ENCODE data around the gene NTN1.

The NTN1 gene

DNA sequence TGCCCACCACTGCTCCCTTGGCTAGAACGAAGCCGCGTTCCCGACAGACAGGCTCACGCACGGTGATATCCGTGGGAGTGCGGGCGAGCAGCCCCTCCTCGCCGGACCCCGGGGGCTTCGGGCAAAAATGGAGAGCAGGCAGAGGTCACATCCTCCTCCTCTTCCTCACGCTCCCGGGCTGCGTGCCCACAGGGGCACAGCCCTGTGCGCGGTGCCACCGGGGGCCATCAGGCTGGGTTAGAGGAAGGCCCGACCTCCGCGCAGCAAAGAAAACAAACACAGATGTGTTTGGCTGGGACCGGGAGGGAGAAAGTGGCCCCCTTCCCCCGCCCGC lies 519 bp upstream of the NTN1 start (continued):
- peak; percentile 91; the same call in 1 of the 2 replicates for TF ChIP-seq ZBTB8A (tag by site-specific recombination; IDR thresholded peaks at IDR 0.05)
- no peak for TF ChIP-seq ZBTB48 (tag by site-specific recombination; IDR thresholded peaks at IDR 0.05)
- no peak for TF ChIP-seq ZNF16 (tag by site-specific recombination; IDR thresholded peaks at IDR 0.05; ENCODE audit: low read depth)
- TF ChIP-seq, protein P1, sequence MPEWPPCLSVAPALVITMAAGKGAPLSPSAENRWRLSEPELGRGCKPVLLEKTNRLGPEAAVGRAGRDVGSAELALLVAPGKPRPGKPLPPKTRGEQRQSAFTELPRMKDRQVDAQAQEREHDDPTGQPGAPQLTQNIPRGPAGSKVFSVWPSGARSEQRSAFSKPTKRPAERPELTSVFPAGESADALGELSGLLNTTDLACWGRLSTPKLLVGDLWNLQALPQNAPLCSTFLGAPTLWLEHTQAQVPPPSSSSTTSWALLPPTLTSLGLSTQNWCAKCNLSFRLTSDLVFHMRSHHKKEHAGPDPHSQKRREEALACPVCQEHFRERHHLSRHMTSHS (tag by site-specific recombination; IDR thresholded peaks at IDR 0.05) = no peak
- TF ChIP-seq ZNF768 (tag by site-specific recombination; IDR thresholded peaks at IDR 0.05) = no peak
- no peak for TF ChIP-seq KLF1 (tag by site-specific recombination; IDR thresholded peaks at IDR 0.05)
- no peak for TF ChIP-seq ZNF747 (tag by site-specific recombination; IDR thresholded peaks at IDR 0.05)
- TF ChIP-seq BCL11A (tag by site-specific recombination; IDR thresholded peaks at IDR 0.05; ENCODE audit: low read depth) = no peak
- no peak for TF ChIP-seq ZNF324 (tag by site-specific recombination; IDR thresholded peaks at IDR 0.05)
- TF ChIP-seq ZNF433 (tag by site-specific recombination; IDR thresholded peaks at IDR 0.05; ENCODE audit: low read depth) = no peak
- TF ChIP-seq IKZF3 (tag by site-specific recombination; IDR thresholded peaks at IDR 0.05) = 0 out of 2 replicates have a peak, but pooled peaks have one; percentile 21
- no peak for TF ChIP-seq ZSCAN23 (tag by site-specific recombination; IDR thresholded peaks at IDR 0.05)
- TF ChIP-seq SETDB1 (IDR thresholded peaks at IDR 0.05; ENCODE audit: insufficient read length, low read length) = no peak
- TF ChIP-seq ZNF133 (tag by site-specific recombination; IDR thresholded peaks at IDR 0.05) = no peak
- TF ChIP-seq, protein P2, sequence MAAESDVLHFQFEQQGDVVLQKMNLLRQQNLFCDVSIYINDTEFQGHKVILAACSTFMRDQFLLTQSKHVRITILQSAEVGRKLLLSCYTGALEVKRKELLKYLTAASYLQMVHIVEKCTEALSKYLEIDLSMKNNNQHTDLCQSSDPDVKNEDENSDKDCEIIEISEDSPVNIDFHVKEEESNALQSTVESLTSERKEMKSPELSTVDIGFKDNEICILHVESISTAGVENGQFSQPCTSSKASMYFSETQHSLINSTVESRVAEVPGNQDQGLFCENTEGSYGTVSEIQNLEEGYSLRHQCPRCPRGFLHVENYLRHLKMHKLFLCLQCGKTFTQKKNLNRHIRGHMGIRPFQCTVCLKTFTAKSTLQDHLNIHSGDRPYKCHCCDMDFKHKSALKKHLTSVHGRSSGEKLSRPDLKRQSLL (tag by site-specific recombination; IDR thresholded peaks at IDR 0.05) = no peak
- peak; percentile 94 for TF ChIP-seq ZNF335 (tag by site-specific recombination; conservative IDR thresholded peaks at IDR 0.05)
- TF ChIP-seq SP2 (tag by site-specific recombination; IDR thresholded peaks at IDR 0.05) = no peak
- no peak for TF ChIP-seq ZNF560 (tag by site-specific recombination; IDR thresholded peaks at IDR 0.05; ENCODE audit: borderline replicate concordance)
- TF ChIP-seq ZNF19 (tag by site-specific recombination; IDR thresholded peaks at IDR 0.05; ENCODE audit: low read depth) = no peak
- no peak for TF ChIP-seq TCF7L2 (IDR thresholded peaks at IDR 0.05; ENCODE audit: borderline replicate concordance, low read depth, low read length)
- no peak for TF ChIP-seq ZNF138 (tag by site-specific recombination; IDR thresholded peaks at IDR 0.05; ENCODE audit: borderline replicate concordance)
- no peak for TF ChIP-seq ZNF2 (tag by site-specific recombination; IDR thresholded peaks at IDR 0.05)
- no peak for TF ChIP-seq ZNF544 (tag by site-specific recombination; IDR thresholded peaks at IDR 0.05)
- no peak for TF ChIP-seq SP7 (tag by site-specific recombination; IDR thresholded peaks at IDR 0.05)
- TF ChIP-seq ZBTB21 (tag by site-specific recombination; IDR thresholded peaks at IDR 0.05) = no peak
- no peak for TF ChIP-seq ZNF785 (tag by site-specific recombination; IDR thresholded peaks at IDR 0.05)
- TF ChIP-seq ZSCAN30 (tag by site-specific recombination; IDR thresholded peaks at IDR 0.05) = no peak
- TF ChIP-seq ZNF366 (tag by site-specific recombination; conservative IDR thresholded peaks at IDR 0.05) = no peak
- peak; percentile 61 for TF ChIP-seq ZBTB26 (tag by site-specific recombination; optimal IDR thresholded peaks at IDR 0.05)
- no peak for TF ChIP-seq FEZF1 (tag by site-specific recombination; IDR thresholded peaks at IDR 0.05)
- TF ChIP-seq ZNF843 (tag by site-specific recombination; IDR thresholded peaks at IDR 0.05) = no peak
- TF ChIP-seq ZNF404 (tag by site-specific recombination; IDR thresholded peaks at IDR 0.05) = no peak
- no peak for TF ChIP-seq ZNF610 (tag by site-specific recombination; IDR thresholded peaks at IDR 0.05; ENCODE audit: borderline replicate concordance)
- TF ChIP-seq, protein P3, sequence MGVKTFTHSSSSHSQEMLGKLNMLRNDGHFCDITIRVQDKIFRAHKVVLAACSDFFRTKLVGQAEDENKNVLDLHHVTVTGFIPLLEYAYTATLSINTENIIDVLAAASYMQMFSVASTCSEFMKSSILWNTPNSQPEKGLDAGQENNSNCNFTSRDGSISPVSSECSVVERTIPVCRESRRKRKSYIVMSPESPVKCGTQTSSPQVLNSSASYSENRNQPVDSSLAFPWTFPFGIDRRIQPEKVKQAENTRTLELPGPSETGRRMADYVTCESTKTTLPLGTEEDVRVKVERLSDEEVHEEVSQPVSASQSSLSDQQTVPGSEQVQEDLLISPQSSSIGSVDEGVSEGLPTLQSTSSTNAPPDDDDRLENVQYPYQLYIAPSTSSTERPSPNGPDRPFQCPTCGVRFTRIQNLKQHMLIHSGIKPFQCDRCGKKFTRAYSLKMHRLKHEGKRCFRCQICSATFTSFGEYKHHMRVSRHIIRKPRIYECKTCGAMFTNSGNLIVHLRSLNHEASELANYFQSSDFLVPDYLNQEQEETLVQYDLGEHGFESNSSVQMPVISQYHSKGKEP (tag by site-specific recombination; IDR thresholded peaks at IDR 0.05) = no peak

All from HEK293 (cell line).